Neural cell (in vitro differentiated cells): Measurements from ENCODE around the gene TNS3.

Source experiments
- CTCF ChIP-seq: fragments of 450-650 bp; IDR thresholded peaks from 2 replicates; pipeline ENCODE4 v1.5.1; 2014; ENCODE audit warnings: antibody characterized with exemption, mild to moderate bottlenecking, moderate library complexity; ENCODE audit not compliant: poor library complexity, severe bottlenecking
- EP300 ChIP-seq: fragments of 450-650 bp; conservative IDR thresholded peaks from 2 replicates; pipeline ENCODE4 v1.6.1; 2014; ENCODE audit warnings: antibody characterized with exemption, mild to moderate bottlenecking, moderate library complexity; ENCODE audit not compliant: poor library complexity, severe bottlenecking
- POLR2AphosphoS5 ChIP-seq: IDR thresholded peaks from 2 replicates; pipeline ENCODE4 v1.6.1; 2012
- RAD21 ChIP-seq: fragments of 450-650 bp; conservative IDR thresholded peaks from 2 replicates; pipeline ENCODE4 v1.6.1; 2014; ENCODE audit warnings: antibody characterized with exemption, mild to moderate bottlenecking, moderate library complexity
- SMC3 ChIP-seq: fragments of 450-650 bp; conservative IDR thresholded peaks from 2 replicates; pipeline ENCODE4 v1.6.1; 2014; ENCODE audit warnings: antibody characterized with exemption, mild to moderate bottlenecking, moderate library complexity; ENCODE audit not compliant: poor library complexity

GRCh38 chr7:47255007-47255406 is 326.9 kb downstream of the TNS3 start:
- TF ChIP-seq CTCF, result no peak
- TF ChIP-seq POLR2AphosphoS5, result no peak
- no peak for TF ChIP-seq RAD21
- TF ChIP-seq SMC3, result no peak
- TF ChIP-seq EP300, result no peak
